HEK293 (cell line): ENCODE data around the gene KRAS.

Experiments used
- CTCF ChIA-PET: fragments of 350-600 bp; formaldehyde crosslinking; extraction: SDS; loops from one replicate; lab custom pipeline; 2021; ENCODE audit warnings: antibody characterized with exemption; lab: Yijun Ruan, JAX
- POLR2A ChIA-PET: fragments of 300-600 bp; formaldehyde crosslinking; extraction: SDS; loops from one replicate; lab custom pipeline; 2020; ENCODE audit warnings: antibody characterized with exemption, inconsistent platforms; lab: Yijun Ruan, JAX
- H3K27ac ChIP-seq: fragments of 200-500 bp; sonication (Bioruptor generic); 2 replicates; pipeline ENCODE4 v1.5.1; 2014; ENCODE audit warnings: low read depth, low read length, control low read depth, inconsistent platforms; ENCODE audit errors: extremely low read depth
- H3K36me3 ChIP-seq, 2 experiments: fragments of 200-500 bp in 1 of 2; sonication (Bioruptor generic) in 1 of 2; 1 replicate in 1 of 2; 2 replicates in 1 of 2; pipeline ENCODE4 v1.5.1; 2014 to 2017; ENCODE audit warnings: inconsistent platforms in 2 of 2, low read length in 2 of 2; ENCODE audit not compliant: control insufficient read depth in 2 of 2, insufficient read depth in 1 of 2
- H3K4me1 ChIP-seq: fragments of 200-500 bp; sonication (Bioruptor generic); 2 replicates; pipeline ENCODE4 v1.5.1; 2014; ENCODE audit warnings: mild to moderate bottlenecking, low read length, inconsistent platforms; ENCODE audit not compliant: control insufficient read depth, insufficient read depth
- H3K4me3 ChIP-seq: 2 replicates; pipeline ENCODE4 v1.5.1; 2011; ENCODE audit warnings: low read depth, mild to moderate bottlenecking, control low read depth, low read length, moderate library complexity
- H3K9me3 ChIP-seq: fragments of 200-500 bp; sonication (Bioruptor generic); 2 replicates; pipeline ENCODE4 v1.5.1; 2014; ENCODE audit warnings: low read depth, low read length, inconsistent platforms; ENCODE audit not compliant: control insufficient read depth, insufficient read depth
- FEZF1 ChIP-seq: fragments of 450-650 bp; formaldehyde crosslinking; IDR thresholded peaks from 2 replicates; pipeline ENCODE4 v1.5.1; 2016; ENCODE audit warnings: missing biosample characterization, missing genetic modification characterization
- PRDM1 ChIP-seq: fragments of 450-650 bp; formaldehyde crosslinking; IDR thresholded peaks from 2 replicates; pipeline ENCODE4; 2016; ENCODE audit warnings: missing biosample characterization, missing genetic modification characterization
- PRDM6 ChIP-seq: fragments of 450-650 bp; formaldehyde crosslinking; IDR thresholded peaks from 2 replicates; pipeline ENCODE4 v1.5.1; 2017; ENCODE audit warnings: missing biosample characterization, missing genetic modification characterization
- SCRT2 ChIP-seq: fragments of 450-650 bp; formaldehyde crosslinking; IDR thresholded peaks from 2 replicates; pipeline ENCODE4 v1.5.1; 2016; ENCODE audit warnings: missing biosample characterization, missing genetic modification characterization
- ZBTB10 ChIP-seq: fragments of 450-650 bp; formaldehyde crosslinking; IDR thresholded peaks from 2 replicates; pipeline ENCODE4 v1.5.1; 2016; ENCODE audit warnings: missing biosample characterization, missing genetic modification characterization
- ZFP3 ChIP-seq: fragments of 450-650 bp; formaldehyde crosslinking; IDR thresholded peaks from 2 replicates; pipeline ENCODE4 v1.5.1; 2016; ENCODE audit warnings: low read depth, missing biosample characterization, missing genetic modification characterization
- ZNF121 ChIP-seq: fragments of 450-650 bp; formaldehyde crosslinking; IDR thresholded peaks from 2 replicates; pipeline ENCODE4 v1.5.1; 2016; ENCODE audit warnings: missing biosample characterization, missing genetic modification characterization
- ZNF140 ChIP-seq: fragments of 450-650 bp; formaldehyde crosslinking; IDR thresholded peaks from 2 replicates; pipeline ENCODE4 v1.5.1; 2016; ENCODE audit warnings: missing biosample characterization, missing genetic modification characterization
- ZNF18 ChIP-seq: fragments of 450-650 bp; formaldehyde crosslinking; IDR thresholded peaks from 2 replicates; pipeline ENCODE4 v1.5.1; 2016; ENCODE audit warnings: missing biosample characterization, missing genetic modification characterization
- ZNF2 ChIP-seq: fragments of 450-650 bp; formaldehyde crosslinking; IDR thresholded peaks from 2 replicates; pipeline ENCODE4 v1.5.1; 2016; ENCODE audit warnings: missing biosample characterization, missing genetic modification characterization
- ZNF202 ChIP-seq: fragments of 450-650 bp; formaldehyde crosslinking; IDR thresholded peaks from 2 replicates; pipeline ENCODE4 v1.5.1; 2016; ENCODE audit warnings: missing biosample characterization, missing genetic modification characterization, borderline replicate concordance
- ZNF211 ChIP-seq: fragments of 450-650 bp; formaldehyde crosslinking; IDR thresholded peaks from 2 replicates; pipeline ENCODE4 v1.5.1; 2016; ENCODE audit warnings: low read depth, missing biosample characterization, missing genetic modification characterization
- ZNF248 ChIP-seq: fragments of 450-650 bp; formaldehyde crosslinking; IDR thresholded peaks from 2 replicates; pipeline ENCODE4 v1.5.1; 2017; ENCODE audit warnings: missing biosample characterization, missing genetic modification characterization
- ZNF266 ChIP-seq: fragments of 450-650 bp; formaldehyde crosslinking; IDR thresholded peaks from 2 replicates; pipeline ENCODE4 v1.5.1; 2016; ENCODE audit warnings: missing biosample characterization, missing genetic modification characterization, low read depth
- ZNF311 ChIP-seq: fragments of 450-650 bp; formaldehyde crosslinking; IDR thresholded peaks from 2 replicates; pipeline ENCODE4 v1.5.1; 2017; ENCODE audit warnings: missing biosample characterization, missing genetic modification characterization, borderline replicate concordance
- ZNF398 ChIP-seq: fragments of 450-650 bp; formaldehyde crosslinking; IDR thresholded peaks from 2 replicates; pipeline ENCODE4 v1.5.1; 2017; ENCODE audit warnings: missing biosample characterization, missing genetic modification characterization
- ZNF423 ChIP-seq: fragments of 450-650 bp; formaldehyde crosslinking; IDR thresholded peaks from 2 replicates; pipeline ENCODE4 v1.5.1; 2016; ENCODE audit warnings: missing biosample characterization, missing genetic modification characterization
- ZNF510 ChIP-seq: fragments of 450-650 bp; formaldehyde crosslinking; IDR thresholded peaks from 2 replicates; pipeline ENCODE4 v1.5.1; 2018; ENCODE audit warnings: mild to moderate bottlenecking, missing genetic modification characterization, missing biosample characterization; ENCODE audit not compliant: insufficient replicate concordance
- ZNF521 ChIP-seq: fragments of 450-650 bp; formaldehyde crosslinking; IDR thresholded peaks from 2 replicates; pipeline ENCODE4 v1.5.1; 2017; ENCODE audit warnings: missing biosample characterization, mild to moderate bottlenecking, missing genetic modification characterization
- ZNF561 ChIP-seq: fragments of 450-650 bp; IDR thresholded peaks from 2 replicates; pipeline ENCODE4 v1.5.1; 2018; ENCODE audit warnings: missing biosample characterization, missing genetic modification characterization, borderline replicate concordance
- ZNF571 ChIP-seq: fragments of 450-650 bp; formaldehyde crosslinking; IDR thresholded peaks from 2 replicates; pipeline ENCODE4 v1.5.0; 2017; ENCODE audit warnings: missing biosample characterization, missing genetic modification characterization
- ZNF580 ChIP-seq: fragments of 450-650 bp; formaldehyde crosslinking; IDR thresholded peaks from 2 replicates; pipeline ENCODE4 v1.5.1; 2016; ENCODE audit warnings: missing biosample characterization, missing genetic modification characterization
- ZNF664 ChIP-seq: fragments of 450-650 bp; formaldehyde crosslinking; IDR thresholded peaks from 2 replicates; pipeline ENCODE4 v1.5.1; 2016; ENCODE audit warnings: missing biosample characterization, missing genetic modification characterization
- ZNF768 ChIP-seq: fragments of 450-650 bp; formaldehyde crosslinking; IDR thresholded peaks from 2 replicates; pipeline ENCODE4 v1.5.1; 2018; ENCODE audit warnings: missing biosample characterization, mild to moderate bottlenecking, missing genetic modification characterization
- ZNF785 ChIP-seq: fragments of 450-650 bp; formaldehyde crosslinking; IDR thresholded peaks from 2 replicates; pipeline ENCODE4 v1.5.1; 2016; ENCODE audit warnings: missing biosample characterization, missing genetic modification characterization
- ZNF791 ChIP-seq: fragments of 450-650 bp; formaldehyde crosslinking; IDR thresholded peaks from 2 replicates; pipeline ENCODE4 v1.5.1; 2016; ENCODE audit warnings: missing biosample characterization, missing genetic modification characterization
- ZNF830 ChIP-seq: fragments of 450-650 bp; IDR thresholded peaks from 2 replicates; pipeline ENCODE4 v1.5.0; 2018; ENCODE audit warnings: missing biosample characterization, missing genetic modification characterization, low read depth, mild to moderate bottlenecking, moderate library complexity
- ZSCAN16 ChIP-seq: fragments of 450-650 bp; formaldehyde crosslinking; IDR thresholded peaks from 2 replicates; pipeline ENCODE4 v1.5.1; 2016; ENCODE audit warnings: missing biosample characterization, missing genetic modification characterization
- ZSCAN23 ChIP-seq: fragments of 450-650 bp; formaldehyde crosslinking; IDR thresholded peaks from 2 replicates; pipeline ENCODE4 v1.5.1; 2016; ENCODE audit warnings: missing biosample characterization, missing genetic modification characterization
- ZXDB ChIP-seq: fragments of 450-650 bp; formaldehyde crosslinking; IDR thresholded peaks from 2 replicates; pipeline ENCODE4 v1.5.1; 2016; ENCODE audit warnings: missing biosample characterization, missing genetic modification characterization

The KRAS gene

GRCh38 chr12:25286837-25287236, 36.1 kb upstream of the KRAS start (continued):
- no peak for TF ChIP-seq ZXDB (tag by site-specific recombination)
- TF ChIP-seq PRDM6 (tag by site-specific recombination) = no peak
- no peak for TF ChIP-seq ZNF18
- TF ChIP-seq ZNF121 = no peak
- no peak for TF ChIP-seq ZNF521 (tag by site-specific recombination)
- TF ChIP-seq ZNF248 (tag by site-specific recombination) = no peak

GRCh38 chr12:25284024-25284423, 33.3 kb upstream of the KRAS start:
- no peaks in the 10 kb centered on the region for H3K36me3 ChIP-seq
- no peak overlapping the region for H3K27ac ChIP-seq
- H3K4me3 ChIP-seq = no peak overlapping the region
- no peaks in the 10 kb centered on the region for H3K4me1 ChIP-seq
- POLR2A ChIA-PET = no interaction called here
- no peaks in the 10 kb centered on the region for H3K9me3 ChIP-seq
- no peak for TF ChIP-seq ZNF561 (tag by site-specific recombination)
- no peak for TF ChIP-seq ZNF510
- no peak for TF ChIP-seq ZBTB10 (tag by site-specific recombination)
- TF ChIP-seq ZNF202 (tag by site-specific recombination) = no peak
- TF ChIP-seq FEZF1 (tag by site-specific recombination) = no peak
- TF ChIP-seq ZNF768 (tag by site-specific recombination) = no peak
- no peak for TF ChIP-seq ZNF580 (tag by site-specific recombination)
- no peak for TF ChIP-seq ZNF211
- no peak for TF ChIP-seq ZNF2
- no peak for TF ChIP-seq ZNF266 (tag by site-specific recombination)
- TF ChIP-seq ZNF140 (tag by site-specific recombination) = no peak
- no peak for TF ChIP-seq SCRT2 (tag by site-specific recombination)
- no peak for TF ChIP-seq PRDM1 (tag by site-specific recombination)
- no peak for TF ChIP-seq ZNF830 (tag by site-specific recombination)
- CTCF ChIA-PET = no interaction called here

GRCh38 chr12:25283006-25283405, 32.3 kb upstream of the KRAS start:
- Histone ChIP-seq H3K36me3 (no peaks in the 10 kb centered on the region), H3K27ac (no peak overlapping the region), H3K9me3 (no peaks in the 10 kb centered on the region), H3K4me1 (no peaks in the 10 kb centered on the region), H3K4me3 (no peak overlapping the region)
- ChIA-PET POLR2A (no interaction called here), CTCF (no interaction called here)
- TF ChIP-seq ZNF791 (no peak), ZSCAN16 (tag by site-specific recombination) (no peak), ZNF664 (tag by site-specific recombination) (no peak), ZNF398 (no peak), ZFP3 (tag by site-specific recombination) (no peak), ZSCAN23 (no peak), ZNF311 (no peak), ZNF423 (tag by site-specific recombination) (no peak), ZNF785 (tag by site-specific recombination) (no peak), ZNF571 (tag by site-specific recombination) (no peak)
